HG02870 (cell line): Measurements from ENCODE around the gene ARMC9.
A peak's percentile ranks its signal among the peaks of the same experiment; 100 is the strongest.
"Not testable (repeated sequence)": the region's sequence is repeated elsewhere in the genome, so short reads cannot be mapped to it uniquely, and the experiment has no call there.

Source experiments
- ATAC-seq: cut with Tn5 transposase; IDR thresholded peaks from one replicate; pipeline ENCODE4 v1.9.1; 2021; ENCODE audit warnings: mild to moderate bottlenecking, moderate library complexity; ENCODE audit not compliant: unreplicated experiment

Gene ARMC9

DNA sequence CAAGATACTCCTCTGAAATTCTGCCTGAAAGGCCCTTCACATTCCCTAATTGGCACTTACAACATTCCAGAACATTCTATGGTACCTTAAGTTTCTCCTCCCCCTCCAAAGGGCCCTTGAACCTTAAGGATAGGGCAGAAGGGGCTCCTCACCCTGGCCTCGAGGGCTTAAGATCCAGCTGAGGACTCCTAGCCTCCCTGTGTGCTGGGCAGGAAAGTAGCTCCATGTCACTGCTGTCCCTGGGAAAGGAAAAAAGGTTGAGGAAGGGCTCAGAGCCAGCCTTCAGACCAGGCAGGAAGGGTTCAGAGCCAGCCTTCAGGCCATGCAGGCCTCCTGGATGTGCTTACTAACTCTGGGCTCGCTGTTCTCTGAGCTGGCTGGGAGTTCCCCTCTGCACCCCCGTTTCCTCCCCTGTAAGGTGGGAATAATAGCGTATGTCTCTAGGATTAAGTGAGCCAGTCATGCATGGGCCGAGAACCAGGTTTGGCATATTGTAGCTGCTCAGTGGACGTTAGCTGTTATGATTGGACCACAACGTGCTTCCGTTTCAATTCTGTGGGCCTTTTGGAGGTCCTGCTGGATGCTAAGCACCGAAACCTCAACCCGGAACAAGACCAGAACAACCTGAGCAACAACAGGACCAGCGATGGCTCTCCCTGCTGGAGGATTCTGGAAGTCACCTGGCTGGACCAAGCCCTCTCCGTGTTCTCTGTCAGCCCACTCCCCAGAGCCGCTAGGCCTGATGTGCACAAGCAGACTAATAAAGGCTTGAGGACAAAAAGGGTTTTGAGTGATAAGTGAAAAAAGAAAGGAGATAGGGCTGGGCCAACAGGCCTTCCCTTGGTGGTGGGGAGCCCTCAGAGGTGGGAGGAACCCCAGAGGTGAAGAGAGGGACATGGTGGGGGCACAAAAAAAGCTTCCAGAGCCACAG is 196.0 kb downstream of the ARMC9 start:
- ATAC-seq, result peak; percentile 50

DNA sequence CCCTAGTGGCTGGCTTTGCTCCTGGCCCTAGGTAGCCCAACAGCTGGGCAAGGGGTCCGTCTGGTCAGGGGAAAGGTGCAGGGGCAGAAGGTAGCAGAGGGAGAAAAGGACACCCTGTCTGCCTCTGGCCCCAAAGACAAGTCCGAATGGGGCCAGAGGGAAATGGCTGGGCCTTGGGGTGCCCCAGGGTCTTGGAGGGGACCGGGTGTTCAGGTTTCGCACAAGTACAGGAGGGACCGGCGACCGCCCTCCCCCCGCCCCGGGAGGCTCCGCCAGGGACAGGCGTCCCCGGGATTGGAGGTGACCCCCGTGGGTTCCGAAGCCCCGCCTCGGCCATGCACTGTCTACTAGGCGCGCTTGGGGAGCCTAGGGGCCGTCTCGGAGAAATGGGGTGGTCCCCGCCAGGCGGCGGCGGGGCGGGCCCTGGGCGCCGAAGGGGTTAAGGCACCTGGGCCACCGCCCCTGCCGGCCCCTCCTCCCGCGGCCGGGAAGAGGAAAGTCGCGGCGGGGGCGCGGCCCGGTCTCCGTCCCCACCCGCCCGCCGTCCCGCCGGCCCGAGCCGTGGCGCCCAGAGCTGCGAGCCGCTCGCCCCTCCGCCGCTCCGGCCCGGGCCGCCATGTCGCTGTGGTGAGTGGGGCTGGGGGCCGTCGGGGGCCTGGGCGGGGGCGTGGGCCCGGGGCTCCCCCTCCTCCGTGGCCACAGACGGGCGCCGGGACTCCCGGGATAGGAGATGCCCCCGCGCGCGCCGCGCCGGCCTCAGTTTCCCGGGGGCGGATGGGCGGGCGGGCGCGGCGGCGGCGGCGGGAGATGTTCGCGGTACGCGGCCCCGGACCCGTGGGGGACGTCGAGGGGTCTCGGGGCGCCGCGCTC is 197.0 kb downstream of the ARMC9 start, which contains the start of gene B3GNT7:
TSS of gene B3GNT7 (plus strand) at position 523 of the 870 bp plus-strand sequence. CDS start at position 617, 94 bp downstream.
- no peak for ATAC-seq

DNA sequence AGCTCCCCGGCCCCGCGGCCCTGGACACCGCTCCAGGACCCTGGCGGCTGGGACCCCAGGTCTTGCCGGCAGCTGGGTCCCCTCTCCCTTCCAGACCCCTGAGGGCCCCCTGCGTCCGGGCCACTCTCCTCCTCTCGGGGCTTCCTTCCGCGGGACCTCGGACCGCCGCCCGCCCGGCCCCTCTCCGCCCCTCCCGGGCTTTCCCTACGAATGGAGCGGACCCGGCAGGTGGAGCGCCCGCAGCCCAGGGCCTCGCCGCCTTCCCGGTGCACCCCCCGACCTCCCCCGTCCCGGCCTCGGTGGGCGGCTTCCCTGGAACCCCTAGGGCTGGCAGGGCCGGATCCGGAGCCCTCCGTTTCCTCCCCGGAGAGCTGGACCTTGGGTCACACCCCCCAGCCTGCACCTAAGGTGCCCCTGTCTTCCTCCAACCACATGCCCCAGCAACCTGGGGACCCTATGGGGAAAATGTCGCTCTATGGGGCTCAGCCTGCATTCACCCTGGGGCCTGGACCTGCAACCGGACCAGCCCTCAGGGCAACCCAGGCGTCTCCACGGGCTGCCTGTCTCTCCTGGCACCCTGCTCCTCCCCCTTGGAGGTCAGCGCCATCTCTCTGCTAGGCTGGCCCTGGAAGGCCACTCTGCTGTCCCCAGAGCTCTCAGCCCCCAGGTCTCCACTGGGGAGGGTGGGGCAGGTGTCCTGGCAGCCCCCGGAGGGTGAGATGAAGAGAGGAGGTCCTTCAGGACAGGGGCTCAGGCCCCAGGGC is 197.8 kb downstream of the ARMC9 start:
- ATAC-seq, result no peak

DNA sequence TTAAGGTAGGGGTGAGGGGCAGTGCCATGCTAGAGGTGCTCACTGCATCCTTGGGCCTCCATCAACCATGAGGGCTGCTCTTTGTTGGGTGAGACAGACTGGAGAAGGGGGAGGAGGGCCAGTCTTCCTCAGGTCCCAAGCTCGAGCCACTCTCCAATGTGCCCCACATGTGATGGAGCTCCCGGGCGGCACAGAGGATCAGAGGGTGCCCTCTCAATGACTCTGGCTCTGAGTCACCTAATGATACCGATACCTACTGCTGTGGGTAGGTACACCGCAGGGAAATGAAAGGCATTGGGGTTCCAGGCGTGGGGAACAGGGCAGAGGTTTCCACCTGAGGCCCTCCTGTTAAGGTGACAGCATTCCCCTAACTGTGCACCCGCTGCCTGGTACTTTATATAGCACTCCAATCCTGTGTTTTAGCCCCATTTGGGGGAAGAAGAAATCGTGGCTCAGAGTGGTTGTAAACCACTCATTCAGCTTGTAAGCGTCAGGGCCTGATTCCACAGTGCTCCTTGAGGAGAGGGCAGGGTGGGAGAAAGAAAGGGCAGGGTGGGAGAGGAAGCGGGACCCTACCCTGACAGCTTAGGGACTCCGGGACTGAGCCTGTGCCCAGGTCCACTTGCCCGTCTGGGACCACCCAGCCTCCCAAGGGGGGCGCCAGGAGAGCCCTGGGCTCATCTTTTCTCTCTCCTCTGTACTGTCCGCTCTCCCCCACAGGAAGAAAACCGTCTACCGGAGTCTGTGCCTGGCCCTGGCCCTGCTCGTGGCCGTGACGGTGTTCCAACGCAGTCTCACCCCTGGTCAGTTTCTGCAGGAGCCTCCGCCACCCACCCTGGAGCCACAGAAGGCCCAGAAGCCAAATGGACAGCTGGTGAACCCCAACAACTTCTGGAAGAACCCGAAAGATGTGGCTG is 198.8 kb downstream of the ARMC9 start:
- no peak for ATAC-seq

GRCh38 chr2:231397928-231398294 is 199.5 kb downstream of the ARMC9 start:
- no peak for ATAC-seq

DNA sequence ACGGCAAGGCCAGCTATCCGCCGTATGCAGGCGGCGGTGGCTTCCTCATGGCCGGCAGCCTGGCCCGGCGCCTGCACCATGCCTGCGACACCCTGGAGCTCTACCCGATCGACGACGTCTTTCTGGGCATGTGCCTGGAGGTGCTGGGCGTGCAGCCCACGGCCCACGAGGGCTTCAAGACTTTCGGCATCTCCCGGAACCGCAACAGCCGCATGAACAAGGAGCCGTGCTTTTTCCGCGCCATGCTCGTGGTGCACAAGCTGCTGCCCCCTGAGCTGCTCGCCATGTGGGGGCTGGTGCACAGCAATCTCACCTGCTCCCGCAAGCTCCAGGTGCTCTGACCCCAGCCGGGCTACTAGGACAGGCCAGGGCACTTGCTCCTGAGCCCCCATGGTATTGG is 200.2 kb downstream of the ARMC9 start:
- no peak for ATAC-seq

DNA sequence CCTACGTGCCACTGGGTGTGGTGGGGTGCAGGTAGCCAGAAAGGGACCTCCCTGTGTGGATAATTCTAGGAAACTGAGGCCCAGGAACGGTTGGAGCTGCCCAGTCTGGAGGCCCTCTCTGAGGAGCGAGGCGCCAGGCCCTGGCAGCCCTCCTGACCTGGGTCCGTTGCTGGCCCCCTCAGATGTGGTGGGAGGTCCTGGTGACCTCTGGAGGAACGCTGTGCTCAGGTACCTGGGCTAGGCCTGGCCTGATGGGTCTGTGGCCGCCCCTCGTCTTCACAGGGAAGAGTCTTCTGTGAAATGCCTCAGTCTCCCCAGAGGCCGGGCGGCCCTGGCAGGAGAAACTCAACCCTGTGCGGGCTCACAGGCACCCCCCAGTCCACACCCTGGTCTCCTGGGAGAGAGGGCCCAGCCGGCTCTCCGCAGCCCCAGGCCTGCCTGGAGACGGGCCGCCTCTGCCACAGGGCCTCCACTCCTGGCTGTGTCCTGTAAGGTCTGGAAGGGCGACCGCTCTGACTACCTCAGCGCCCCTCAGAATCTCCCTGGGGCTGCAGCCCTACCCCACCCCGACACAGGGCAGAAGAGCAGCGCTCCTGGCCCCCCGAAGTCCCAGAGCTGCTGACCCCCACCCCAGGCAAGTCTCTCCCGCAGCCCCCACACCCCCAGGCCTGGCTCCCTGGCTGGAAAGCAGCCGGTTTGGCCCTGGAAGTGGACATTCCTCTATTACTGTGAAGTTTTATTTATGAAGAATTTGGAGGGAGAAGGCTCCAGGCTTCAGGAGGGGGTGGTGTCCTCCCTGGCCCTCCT is 200.8 kb downstream of the ARMC9 start:
- no peak for ATAC-seq

DNA sequence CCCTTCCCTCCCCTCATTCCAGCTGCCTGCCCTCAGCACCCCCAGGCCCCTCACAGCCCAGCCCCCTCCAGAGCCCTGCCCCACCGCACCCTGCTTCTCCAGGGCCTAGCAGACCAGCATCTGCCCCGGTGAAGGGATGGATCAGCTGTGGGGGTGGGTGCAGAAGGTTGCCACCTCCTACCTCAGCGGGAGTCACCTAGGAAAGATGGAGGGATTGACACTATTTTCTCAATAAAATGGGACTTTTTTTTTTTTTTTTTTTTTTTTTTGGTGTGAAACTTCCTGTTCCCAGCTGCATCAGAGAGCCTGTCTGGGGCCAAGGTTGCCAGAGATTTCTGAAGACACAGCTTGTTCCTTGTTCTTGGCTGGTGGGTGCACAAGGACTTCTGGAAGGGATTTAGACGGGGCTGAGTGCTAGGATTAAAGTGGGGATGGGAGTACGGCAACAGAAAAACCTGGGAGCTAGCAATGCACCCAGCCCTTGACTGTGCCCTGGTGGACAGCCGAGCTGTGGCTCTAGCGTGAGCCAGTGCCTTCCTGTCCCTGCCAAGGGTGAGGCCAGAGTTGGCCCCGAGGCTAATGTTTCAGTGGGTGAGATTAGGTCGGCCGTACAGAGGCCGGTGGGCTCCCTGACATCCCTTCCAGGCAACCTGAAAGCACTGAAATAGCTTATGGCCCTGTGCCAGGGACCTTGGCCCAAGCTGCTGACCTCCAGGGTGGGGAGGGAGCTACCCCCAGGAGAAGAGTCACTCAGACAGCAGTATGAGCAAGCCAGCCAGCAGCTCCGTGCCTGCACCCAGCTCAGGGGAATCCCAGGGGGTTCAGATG is 201.6 kb downstream of the ARMC9 start:
- ATAC-seq, result no peak

DNA sequence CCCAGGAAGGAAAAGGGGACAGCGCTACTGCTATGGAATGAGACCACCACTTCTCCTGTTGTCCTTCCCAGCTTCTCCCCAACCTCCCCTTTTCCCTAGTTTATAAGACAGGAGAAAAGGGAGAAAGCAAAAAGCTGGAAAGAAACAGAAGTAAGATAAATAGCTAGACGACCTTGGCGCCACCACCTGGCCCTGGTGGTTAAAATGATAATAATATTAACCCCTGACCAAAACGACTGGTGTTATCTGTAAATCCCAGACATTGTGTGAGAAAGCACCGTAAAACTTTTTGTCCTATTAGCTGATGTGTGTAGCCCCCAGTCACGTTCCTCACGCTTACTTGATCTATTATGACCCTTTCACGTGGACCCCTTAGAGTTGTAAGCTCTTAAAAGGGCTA is 202.2 kb downstream of the ARMC9 start:
- ATAC-seq, result not testable (repeated sequence)

DNA sequence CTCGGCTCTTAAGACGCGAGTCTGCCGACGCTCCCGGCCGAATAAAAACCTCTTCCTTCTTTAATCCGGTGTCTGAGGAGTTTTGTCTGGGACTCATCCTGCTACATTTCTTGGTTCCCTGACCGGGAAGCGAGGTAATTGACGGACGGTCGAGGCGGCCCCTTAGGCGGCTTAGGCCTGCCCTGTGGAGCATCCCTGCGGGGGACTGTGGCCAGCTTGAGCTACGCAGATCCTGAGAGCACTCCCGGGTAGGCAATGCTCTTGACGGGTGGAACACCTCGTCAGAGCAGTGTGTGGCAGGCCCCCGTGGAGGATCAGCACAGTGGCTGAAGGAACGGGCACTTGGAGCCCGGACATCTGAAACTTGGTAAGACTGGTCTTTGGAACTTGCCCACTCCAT is 202.7 kb downstream of the ARMC9 start:
- not testable (repeated sequence) for ATAC-seq

- not testable (repeated sequence) for ATAC-seq
Observed at GRCh38 chr2:231403421-231404182, 205.2 kb downstream of the ARMC9 start.

DNA sequence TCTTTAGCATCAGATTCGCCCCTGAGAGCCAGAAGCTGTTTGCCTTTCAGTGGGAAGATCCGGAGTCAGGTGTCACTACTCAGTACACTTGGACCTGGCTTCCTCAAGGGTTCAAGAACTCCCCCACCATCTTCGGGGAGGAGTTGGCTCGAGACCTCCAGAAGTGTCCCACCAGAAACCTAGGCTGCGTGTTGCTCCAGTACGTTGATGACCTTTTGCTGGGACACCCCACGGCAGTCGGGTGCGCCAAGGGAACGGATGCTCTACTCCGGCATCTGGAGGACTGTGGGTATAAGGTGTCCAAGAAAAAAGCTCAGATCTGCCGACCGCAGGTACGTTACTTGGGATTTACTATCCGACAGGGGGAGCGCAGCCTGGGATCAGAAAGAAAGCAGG is 205.8 kb downstream of the ARMC9 start:
- not testable (repeated sequence) for ATAC-seq

DNA sequence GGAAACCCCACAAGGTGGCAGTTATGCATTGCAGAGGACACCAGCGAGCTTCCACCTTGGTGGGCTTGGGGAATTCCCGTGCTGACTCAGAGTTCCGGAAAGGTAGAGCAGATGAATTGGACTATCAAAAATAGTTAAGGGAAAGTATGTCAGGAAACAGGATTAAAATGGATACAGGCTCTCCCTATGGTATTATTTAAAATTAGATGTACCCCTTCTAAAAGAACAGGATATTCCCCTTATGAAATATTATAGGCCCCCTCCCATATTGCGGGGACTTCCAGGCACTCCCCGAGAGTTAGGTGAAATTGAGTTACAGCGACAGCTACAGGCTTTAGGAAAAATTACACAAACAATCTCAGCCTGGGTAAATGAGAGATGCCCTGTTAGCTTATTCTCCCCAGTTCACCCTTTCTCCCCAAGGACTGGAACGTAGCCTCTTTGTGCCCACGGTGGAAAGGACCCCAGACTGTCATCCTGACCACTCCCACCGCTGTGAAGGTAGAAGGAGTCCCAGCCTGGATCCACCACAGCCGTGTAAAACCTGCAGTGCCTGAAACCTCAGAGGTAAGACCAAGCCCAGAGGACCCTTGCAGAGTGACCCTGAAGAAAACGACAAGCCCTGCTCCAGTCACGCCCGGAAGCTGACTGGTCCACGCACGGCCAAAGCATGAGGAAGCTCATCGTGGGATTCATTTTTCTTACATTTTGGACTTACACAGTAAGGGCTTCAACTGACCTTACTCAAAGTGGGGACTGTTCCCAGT is 207.4 kb downstream of the ARMC9 start:
- ATAC-seq, result not testable (repeated sequence)

GRCh38 chr2:231407686-231408085 is 209.3 kb downstream of the ARMC9 start:
- not testable (repeated sequence) for ATAC-seq

DNA sequence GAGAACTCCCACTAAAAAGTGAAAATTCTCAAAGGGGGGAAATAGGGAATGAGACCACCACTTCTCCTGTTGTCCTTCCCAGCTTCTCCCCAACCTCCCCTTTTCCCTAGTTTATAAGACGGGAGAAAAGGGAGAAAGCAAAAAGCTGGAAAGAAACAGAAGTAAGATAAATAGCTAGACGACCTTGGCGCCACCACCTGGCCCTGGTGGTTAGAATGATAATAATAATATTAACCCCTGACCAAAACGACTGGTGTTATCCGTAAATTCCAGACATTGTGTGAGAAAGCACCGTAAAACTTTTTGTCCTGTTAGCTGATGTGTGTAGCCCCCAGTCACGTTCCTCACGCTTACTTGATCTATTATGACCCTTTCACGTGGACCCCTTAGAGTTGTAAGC is 209.9 kb downstream of the ARMC9 start:
- ATAC-seq, result not testable (repeated sequence)

DNA sequence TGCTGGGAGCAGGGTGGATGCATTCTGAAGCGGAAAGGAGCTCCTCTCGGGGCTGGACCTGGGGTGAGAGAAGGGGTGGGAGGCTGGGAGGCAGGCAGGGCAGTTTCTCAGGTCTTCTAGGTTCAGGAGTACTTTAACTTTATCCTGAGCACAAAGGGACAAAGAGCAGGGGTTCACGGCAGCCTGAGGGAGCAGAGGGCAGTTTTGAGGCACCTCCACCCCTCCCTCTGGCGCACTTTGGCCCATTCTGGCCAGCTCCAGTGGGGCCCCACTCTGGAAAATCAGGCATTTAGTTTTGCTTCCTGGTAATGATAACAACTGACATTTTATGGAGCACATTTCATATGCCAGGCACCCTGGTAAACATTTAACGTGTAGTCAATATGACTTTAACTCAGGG is 211.3 kb downstream of the ARMC9 start:
- ATAC-seq, result no peak
